Suprapubic skin (tissue), 4 donors: ENCODE data around the gene ITGAL. TPM values are rescaled to one million over a fixed set of nuclear protein-coding genes. Genes with fewer than 3 reads are reported as not detected.

Experiments used
- DNase-seq, 2 donors: peaks; one replicate each; pipeline ENCODE4 v3.0.0-alpha.2; 2019; ENCODE audit warnings: low spot score in 2 of 2
- H3K27ac ChIP-seq: fragments of 200-600 bp; sonication (generic); one replicate; pipeline ENCODE4 v1.5.1; 2019
- H3K27me3 ChIP-seq: fragments of 200-600 bp; sonication (generic); one replicate; pipeline ENCODE4 v1.5.1; 2019
- H3K36me3 ChIP-seq: fragments of 200-600 bp; sonication (generic); one replicate; pipeline ENCODE4 v1.5.1; 2019
- H3K4me1 ChIP-seq: fragments of 200-600 bp; sonication (generic); one replicate; pipeline ENCODE4 v1.5.1; 2019
- H3K4me3 ChIP-seq: fragments of 200-600 bp; sonication (generic); one replicate; pipeline ENCODE4 v1.5.1; 2019; ENCODE audit warnings: mild to moderate bottlenecking
- H3K9me3 ChIP-seq: fragments of 200-600 bp; sonication (generic); one replicate; pipeline ENCODE4 v1.5.1; 2019
- CTCF ChIP-seq, 2 donors: fragments of 200-600 bp in 1 of 2; fragments of 450-650 bp in 1 of 2; sonication (generic) in 1 of 2; IDR thresholded peaks; one replicate each; pipeline ENCODE4 v1.5.1; 2016 to 2019; ENCODE audit warnings: antibody characterized with exemption in 2 of 2, mild to moderate bottlenecking in 1 of 2, moderate library complexity in 1 of 2
- EP300 ChIP-seq: sonication (generic); formaldehyde crosslinking; IDR thresholded peaks from one replicate; pipeline ENCODE4 v1.6.1; 2017; ENCODE audit warnings: antibody characterized with exemption
- POLR2A ChIP-seq, 2 donors: fragments of 450-650 bp; IDR thresholded peaks; one replicate each; pipeline ENCODE4 v1.6.1; 2017; ENCODE audit warnings: antibody characterized with exemption in 2 of 2, mild to moderate bottlenecking in 2 of 2, moderate library complexity in 2 of 2
- POLR2AphosphoS5 ChIP-seq, 3 donors: sonication (generic); formaldehyde crosslinking; IDR thresholded peaks; one replicate each; pipeline ENCODE4 v1.6.1; 2017; ENCODE audit warnings: antibody characterized with exemption in 3 of 3
- WGBS: methylation state at CpG from one replicate; pipeline ENCODE4 v1.1.5; 2018; 5-methylcytosine and 5-hydroxymethylcytosine counted together
- total RNA-seq, 4 donors: library from RNA; depleted of rRNA; stranded (reverse); fragments of >200 nt; gene quantifications; one replicate each; pipeline ENCODE4 v1.1.0, GENCODE V29; 2016

The ITGAL gene
- total RNA-seq, 4 donors from 2014 or later = 0.47 to 4.3 (median 1.9) TPM

GRCh38 chr16:30493941-30494488, 21.5 kb downstream of the ITGAL start:
- Histone ChIP-seq H3K27me3 (no peaks in the 10 kb centered on the region), H3K27ac (no peak overlapping the region), H3K9me3 (no peaks in the 10 kb centered on the region), H3K36me3 (no peaks in the 10 kb centered on the region), H3K4me1 (peaks cover 12% of the 10 kb centered on the region), H3K4me3 (no peak overlapping the region)
- TF ChIP-seq POLR2AphosphoS5 (IDR thresholded peaks at IDR 0.05) (no peak), CTCF (IDR thresholded peaks at IDR 0.05) (no peak), EP300 (no peak), POLR2A (IDR thresholded peaks at IDR 0.05) (no peak)
- 72% methylated on average over 9 of the region's 11 CpGs for WGBS
- no peak for DNase-seq

GRCh38 chr16:30494709-30495108, 22.2 kb downstream of the ITGAL start:
- H3K27me3 ChIP-seq = no peaks in the 10 kb centered on the region

GRCh38 chr16:30499284-30499683, 26.7 kb downstream of the ITGAL start:
- no peak for TF ChIP-seq POLR2A (IDR thresholded peaks at IDR 0.05)
- no peak for TF ChIP-seq CTCF (IDR thresholded peaks at IDR 0.05)
- no peak for TF ChIP-seq POLR2AphosphoS5 (IDR thresholded peaks at IDR 0.05)
- no peak for TF ChIP-seq EP300
- Histone ChIP-seq H3K27ac (no peak overlapping the region), H3K4me1 (no peaks in the 10 kb centered on the region), H3K4me3 (no peak overlapping the region), H3K27me3 (no peaks in the 10 kb centered on the region), H3K9me3 (no peaks in the 10 kb centered on the region), H3K36me3 (no peaks in the 10 kb centered on the region)
- no peak for DNase-seq
- WGBS = 58% methylated on average over 8 of the region's 8 CpGs

More at GRCh38 chr16:30494709-30495108, 22.2 kb downstream of the ITGAL start:
- H3K27ac ChIP-seq = no peak overlapping the region
- TF ChIP-seq CTCF (IDR thresholded peaks at IDR 0.05) = no peak
- no peak for TF ChIP-seq POLR2AphosphoS5 (IDR thresholded peaks at IDR 0.05)
- TF ChIP-seq POLR2A (IDR thresholded peaks at IDR 0.05) = no peak
- no peak for TF ChIP-seq EP300
- no peak overlapping the region for H3K4me3 ChIP-seq
- H3K36me3 ChIP-seq = no peaks in the 10 kb centered on the region
- WGBS = 55% methylated on average over 12 of the region's 12 CpGs
- H3K9me3 ChIP-seq = no peaks in the 10 kb centered on the region
- H3K4me1 ChIP-seq = peaks cover 8% of the 10 kb centered on the region
- DNase-seq = no peak

GRCh38 chr16:30503403-30504296, 31.1 kb downstream of the ITGAL start:
- Histone ChIP-seq H3K4me1 (no peaks in the 10 kb centered on the region), H3K9me3 (no peaks in the 10 kb centered on the region), H3K27ac (no peak overlapping the region), H3K36me3 (no peaks in the 10 kb centered on the region), H3K4me3 (no peak overlapping the region), H3K27me3 (no peaks in the 10 kb centered on the region)
- no peak for DNase-seq
- WGBS = 71% methylated on average over 6 of the region's 6 CpGs
- TF ChIP-seq POLR2AphosphoS5 (IDR thresholded peaks at IDR 0.05) = no peak
- no peak for TF ChIP-seq POLR2A (IDR thresholded peaks at IDR 0.05)
- TF ChIP-seq CTCF (IDR thresholded peaks at IDR 0.05) = no peak
- no peak for TF ChIP-seq EP300

- TF ChIP-seq CTCF (IDR thresholded peaks at IDR 0.05) = no peak
- H3K4me3 ChIP-seq = no peak overlapping the region
- H3K9me3 ChIP-seq = no peaks in the 10 kb centered on the region
- no peak for DNase-seq
- 77% methylated on average over 4 of the region's 4 CpGs for WGBS
- no peaks in the 10 kb centered on the region for H3K4me1 ChIP-seq
- no peak overlapping the region for H3K27ac ChIP-seq
- no peaks in the 10 kb centered on the region for H3K36me3 ChIP-seq
- no peaks in the 10 kb centered on the region for H3K27me3 ChIP-seq
Measured at GRCh38 chr16:30509081-30509765, 36.7 kb downstream of the ITGAL start.
